HepG2 (cell line): Measurements from ENCODE around the gene BCL2A1. TPM values are rescaled to one million over a fixed set of nuclear protein-coding genes. Genes with fewer than 3 reads are reported as not detected.
A peak's percentile ranks its signal among the peaks of the same experiment; 100 is the strongest.

Experiments
- ATAC-seq: fragments of 200-7000 bp; cut with Tn5 transposase; 3 replicates; pipeline ENCODE4 v1.9.1; 2020; ENCODE audit warnings: mild to moderate bottlenecking, moderate library complexity
- BruUV-seq: library from RNA; stranded (reverse); fragments of 400-500 nt; replicated peaks from 2 replicates; lab custom pipeline; 2021; lab: Mats Ljungman, UMichigan
- CTCF ChIA-PET: fragments of 300-600 bp; formaldehyde crosslinking; extraction: SDS; loops from one replicate; lab custom pipeline; 2021; ENCODE audit warnings: low total read pairs, inconsistent platforms, low intra/inter-chr PET ratio; lab: Yijun Ruan, JAX
- POLR2A ChIA-PET: fragments of 350-600 bp; sonication (Branson Sonifier 250); formaldehyde crosslinking; loops from one replicate; lab custom pipeline; 2020; ENCODE audit warnings: antibody characterized with exemption, inconsistent platforms; lab: Yijun Ruan, JAX
- DNase-seq: peaks from one replicate; pipeline ENCODE4 v3.0.0-alpha.2; 2015; ENCODE audit warnings: low spot score
- FAIRE-seq: peaks from 3 replicates; lab custom pipeline; 2011; peaks lifted over from hg19 to GRCh38; lab: Jason Lieb, UNC
- H2AFZ ChIP-seq: one replicate; pipeline ENCODE4 v1.6.1; 2011; ENCODE audit warnings: low read length, inconsistent platforms
- H3K27ac ChIP-seq: fragments of 300-600 bp; 3 replicates; pipeline ENCODE4 v1.8.0; 2011; ENCODE audit warnings: mixed run types, mild to moderate bottlenecking, mixed read lengths, low read length, inconsistent platforms; ENCODE audit not compliant: insufficient read depth; ENCODE audit errors: extremely low read length
- H3K27me3 ChIP-seq, 2 experiments: fragments of 200-600 bp in 1 of 2; 2 replicates in 1 of 2; 3 replicates in 1 of 2; pipeline versions ENCODE4 v1.6.0 to v1.8.0; 2011; ENCODE audit warnings: low read length in 2 of 2, mild to moderate bottlenecking in 2 of 2, moderate library complexity in 2 of 2, inconsistent platforms in 1 of 2; ENCODE audit not compliant: insufficient read depth in 2 of 2, control insufficient read depth in 1 of 2
- H3K36me3 ChIP-seq, 2 experiments: fragments of 200-600 bp in 1 of 2; replicated peaks in 1 of 2; 2 replicates in 1 of 2; 3 replicates in 1 of 2; pipeline versions ENCODE4 v1.5.1 to v1.8.0; 2011; ENCODE audit warnings: low read length in 2 of 2, inconsistent platforms in 1 of 2; ENCODE audit not compliant: insufficient read depth in 2 of 2, control insufficient read depth in 1 of 2
- H3K4me1 ChIP-seq: 2 replicates; pipeline ENCODE4 v1.5.1; 2012; ENCODE audit warnings: low read length, inconsistent platforms; ENCODE audit not compliant: insufficient read depth
- H3K4me2 ChIP-seq: 2 replicates; pipeline ENCODE4 v1.6.0; 2011; ENCODE audit warnings: low read depth, low read length, inconsistent platforms
- H3K4me3 ChIP-seq, 3 experiments: fragments of 200-600 bp in 1 of 3; sonication (generic), shearing (Covaris generic) in 1 of 3; replicated peaks in 1 of 3; 2 replicates each; pipeline ENCODE4 v1.5.1; 2011 to 2016; ENCODE audit warnings: low read length in 3 of 3, inconsistent platforms in 2 of 3, low read depth in 2 of 3, mild to moderate bottlenecking in 2 of 3, control low read depth in 1 of 3, mixed read lengths in 1 of 3; ENCODE audit not compliant: insufficient read depth in 1 of 3
- H3K79me2 ChIP-seq: one replicate; pipeline ENCODE4 v1.6.1; 2011; ENCODE audit warnings: low read length, inconsistent platforms; ENCODE audit not compliant: insufficient read depth
- H3K9ac ChIP-seq: 2 replicates; pipeline ENCODE4 v1.6.0; 2011; ENCODE audit warnings: mild to moderate bottlenecking, low read depth, low read length, inconsistent platforms; ENCODE audit not compliant: insufficient read depth
- H3K9me3 ChIP-seq: 2 replicates; pipeline ENCODE4 v1.5.1; 2012; ENCODE audit warnings: mild to moderate bottlenecking, low read length
- H4K20me1 ChIP-seq: 2 replicates; pipeline ENCODE4 v1.6.0; 2011; ENCODE audit warnings: inconsistent platforms, mild to moderate bottlenecking, low read length, moderate library complexity; ENCODE audit not compliant: insufficient read depth
- in situ Hi-C: cut with HindIII; loops from 2 replicates; pipeline ENCODE4 v1.10.0; 2017; ENCODE audit warnings: low pct_unique_long_range_greater_than_20kb; ENCODE audit not compliant: extremely low pct_ligation_motif_present
- intact Hi-C: fragments of 100-400 bp; cut with micrococcal nuclease; formaldehyde crosslinking; loops from one replicate; pipeline ENCODE4 v1.10.0; 2022; ENCODE audit not compliant: unreplicated experiment
- polyA plus RNA-seq, 8 experiments: library from polyadenylated mRNA; depleted of rRNA in 3 of 8; stranded (reverse) in 7 of 8; unstranded in 1 of 8; fragments of >200 nt; fragmentation: Illumina TruSeq in 4 of 8; extraction: Trizol in 4 of 8; gene quantifications; 2 replicates each; pipeline versions ENCODE4 v1.2.1 to v1.2.3, GENCODE V29; 2011 to 2016; ENCODE audit warnings: low read depth in 4 of 8, missing spikeins in 1 of 8, mixed read lengths in 1 of 8; ENCODE audit not compliant: insufficient read depth in 1 of 8
- total RNA-seq, 5 experiments: library from RNA; depleted of rRNA; stranded (reverse); fragments of >200 nt; fragmentation: Illumina TruSeq; extraction: Trizol; gene quantifications; 2 replicates each; pipeline ENCODE4 v1.2.3, GENCODE V29; 2016; ENCODE audit warnings: low read depth in 1 of 5
- TF ChIP-seq, protein P1 (sequence below): sonication (generic); formaldehyde crosslinking; IDR thresholded peaks from 2 replicates; pipeline ENCODE4 v1.4.0; 2020; ENCODE audit warnings: missing genetic modification reagents
- TF ChIP-seq, protein P2 (sequence below): sonication (generic); formaldehyde crosslinking; IDR thresholded peaks from 2 replicates; pipeline ENCODE4 v1.5.0; 2020; ENCODE audit warnings: mild to moderate bottlenecking, missing genetic modification reagents
- TF ChIP-seq, protein P3 (sequence below): sonication (generic); formaldehyde crosslinking; IDR thresholded peaks from 2 replicates; pipeline ENCODE4 v1.8.1; 2023; ENCODE audit warnings: mild to moderate bottlenecking, missing genetic modification reagents

BCL2A1 gene
- total and polyA plus RNA-seq, 2 of the 13 experiments (the other 11 are each of a cell fraction or from before 2014, with no cell fraction given), result 0.08 to 0.31 TPM

DNA sequence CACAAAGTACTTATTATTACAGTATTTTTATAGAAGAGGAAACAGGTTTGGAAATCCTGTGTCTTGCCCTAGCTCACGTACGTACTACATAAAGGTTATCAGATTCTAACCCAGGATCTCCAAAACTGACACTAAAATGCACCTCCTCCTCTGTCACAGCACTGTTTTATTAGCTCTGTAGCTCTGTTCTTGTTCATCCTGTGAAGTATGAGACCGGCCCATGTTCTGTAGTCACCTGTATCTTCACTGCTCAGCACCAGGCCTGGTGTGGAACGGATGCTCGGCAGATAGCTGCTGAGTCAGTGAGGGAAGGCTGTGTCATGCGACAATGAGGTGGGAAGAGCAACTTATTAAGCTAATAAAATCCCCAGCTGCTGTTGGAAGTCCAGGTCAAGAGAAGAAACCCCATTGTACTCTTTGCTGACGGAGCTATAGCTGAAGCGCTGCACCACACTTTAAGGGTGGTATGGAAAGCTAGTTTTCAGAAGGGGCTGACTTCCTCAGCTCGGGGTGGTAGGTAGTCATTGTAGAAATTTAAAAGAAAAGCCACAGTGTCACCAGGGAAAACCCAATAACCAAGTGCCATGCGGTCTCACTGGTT is 22.8 kb downstream of the BCL2A1 start (continued):
- TF ChIP-seq, protein P1, sequence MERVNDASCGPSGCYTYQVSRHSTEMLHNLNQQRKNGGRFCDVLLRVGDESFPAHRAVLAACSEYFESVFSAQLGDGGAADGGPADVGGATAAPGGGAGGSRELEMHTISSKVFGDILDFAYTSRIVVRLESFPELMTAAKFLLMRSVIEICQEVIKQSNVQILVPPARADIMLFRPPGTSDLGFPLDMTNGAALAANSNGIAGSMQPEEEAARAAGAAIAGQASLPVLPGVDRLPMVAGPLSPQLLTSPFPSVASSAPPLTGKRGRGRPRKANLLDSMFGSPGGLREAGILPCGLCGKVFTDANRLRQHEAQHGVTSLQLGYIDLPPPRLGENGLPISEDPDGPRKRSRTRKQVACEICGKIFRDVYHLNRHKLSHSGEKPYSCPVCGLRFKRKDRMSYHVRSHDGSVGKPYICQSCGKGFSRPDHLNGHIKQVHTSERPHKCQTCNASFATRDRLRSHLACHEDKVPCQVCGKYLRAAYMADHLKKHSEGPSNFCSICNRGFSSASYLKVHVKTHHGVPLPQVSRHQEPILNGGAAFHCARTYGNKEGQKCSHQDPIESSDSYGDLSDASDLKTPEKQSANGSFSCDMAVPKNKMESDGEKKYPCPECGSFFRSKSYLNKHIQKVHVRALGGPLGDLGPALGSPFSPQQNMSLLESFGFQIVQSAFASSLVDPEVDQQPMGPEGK (CRISPR knock-in tag), result no peak
- TF ChIP-seq, all 625 proteins: peak for 5

DNA sequence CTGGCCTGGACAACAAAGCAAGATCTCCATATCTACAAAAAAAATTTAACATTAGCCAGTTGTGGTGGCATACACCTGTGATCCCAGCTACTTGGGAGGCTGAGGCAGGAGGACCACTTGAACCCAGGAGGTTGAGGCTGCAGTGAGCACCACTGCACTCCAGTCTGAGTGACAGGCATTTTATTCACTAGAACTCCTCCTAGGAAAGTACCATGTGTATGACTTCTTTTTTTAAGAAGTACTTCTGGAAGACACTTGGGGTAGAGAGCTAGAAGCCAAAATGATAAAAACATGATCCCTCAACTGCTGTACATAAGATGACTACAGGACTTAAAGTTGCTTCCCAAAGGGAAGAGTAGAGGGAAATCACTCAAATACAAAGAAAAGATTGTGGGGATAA is 24.0 kb downstream of the BCL2A1 start:
- Histone ChIP-seq H3K4me2 (no peak overlapping the region), H3K27me3 (no peaks in the 10 kb centered on the region), H2AFZ (no peak overlapping the region), H3K4me1 (peaks cover 38% of the 10 kb centered on the region), H3K9ac (no peak overlapping the region), H3K36me3 (no peaks in the 10 kb centered on the region), H3K9me3 (no peaks in the 10 kb centered on the region), H3K27ac (no peak overlapping the region), H3K4me3 (no peak overlapping the region), H4K20me1 (no peaks in the 10 kb centered on the region), H3K79me2 (no peaks in the 10 kb centered on the region)
- no peak for DNase-seq
- in situ Hi-C loops (no loop called here), intact Hi-C loops (no loop called here)
- no TSS peak for BruUV-seq
- POLR2A ChIA-PET, result interaction anchor here (2.7 kb wide), 1 partner anchor 24 kb away, joined by 12 read pairs; no protein-coding TSS in a partner anchor
- CTCF ChIA-PET, result no interaction called here
- FAIRE-seq, result no peak
- ATAC-seq, result no peak
- TF ChIP-seq, protein P2, sequence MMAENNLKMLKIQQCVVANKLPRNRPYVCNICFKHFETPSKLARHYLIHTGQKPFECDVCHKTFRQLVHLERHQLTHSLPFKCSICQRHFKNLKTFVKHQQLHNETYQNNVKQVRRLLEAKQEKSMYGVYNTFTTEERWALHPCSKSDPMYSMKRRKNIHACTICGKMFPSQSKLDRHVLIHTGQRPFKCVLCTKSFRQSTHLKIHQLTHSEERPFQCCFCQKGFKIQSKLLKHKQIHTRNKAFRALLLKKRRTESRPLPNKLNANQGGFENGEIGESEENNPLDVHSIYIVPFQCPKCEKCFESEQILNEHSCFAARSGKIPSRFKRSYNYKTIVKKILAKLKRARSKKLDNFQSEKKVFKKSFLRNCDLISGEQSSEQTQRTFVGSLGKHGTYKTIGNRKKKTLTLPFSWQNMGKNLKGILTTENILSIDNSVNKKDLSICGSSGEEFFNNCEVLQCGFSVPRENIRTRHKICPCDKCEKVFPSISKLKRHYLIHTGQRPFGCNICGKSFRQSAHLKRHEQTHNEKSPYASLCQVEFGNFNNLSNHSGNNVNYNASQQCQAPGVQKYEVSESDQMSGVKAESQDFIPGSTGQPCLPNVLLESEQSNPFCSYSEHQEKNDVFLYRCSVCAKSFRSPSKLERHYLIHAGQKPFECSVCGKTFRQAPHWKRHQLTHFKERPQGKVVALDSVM (CRISPR knock-in tag), result peak; percentile 31; the same call in 1 of the 2 replicates
- TF ChIP-seq, protein P3, sequence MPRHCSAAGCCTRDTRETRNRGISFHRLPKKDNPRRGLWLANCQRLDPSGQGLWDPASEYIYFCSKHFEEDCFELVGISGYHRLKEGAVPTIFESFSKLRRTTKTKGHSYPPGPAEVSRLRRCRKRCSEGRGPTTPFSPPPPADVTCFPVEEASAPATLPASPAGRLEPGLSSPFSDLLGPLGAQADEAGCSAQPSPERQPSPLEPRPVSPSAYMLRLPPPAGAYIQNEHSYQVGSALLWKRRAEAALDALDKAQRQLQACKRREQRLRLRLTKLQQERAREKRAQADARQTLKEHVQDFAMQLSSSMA (CRISPR knock-in tag), result no peak
